Measurements from ENCODE around the gene KLF6. TPM values are rescaled to one million over a fixed set of nuclear protein-coding genes. Genes with fewer than 3 reads are reported as not detected.

The KLF6 gene
- total and polyA plus RNA-seq, 2 experiments from 2014 or later: 19.6 to 35.4 TPM

DNA sequence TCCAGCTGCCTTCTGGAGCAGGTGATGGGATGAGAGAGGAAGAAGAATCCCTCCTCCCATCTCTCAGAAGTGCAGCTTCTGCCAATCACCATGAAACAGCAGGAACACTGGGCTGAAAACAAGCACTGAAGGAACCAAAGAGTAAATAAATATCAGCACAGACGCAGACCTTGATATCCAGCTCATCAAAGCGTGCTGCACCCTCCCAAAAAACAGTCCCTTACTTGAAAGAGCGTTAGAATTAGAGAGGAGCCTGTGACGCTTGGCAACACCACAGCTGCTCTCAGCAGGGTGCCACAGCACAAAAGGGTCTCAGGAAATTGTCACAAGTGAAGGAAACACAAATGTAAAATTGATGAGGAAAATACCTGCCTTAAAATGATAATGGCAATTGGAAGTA lies 39.5 kb downstream of the KLF6 start:
- H2AFZ ChIP-seq: no peak overlapping the region
- no peaks in the 10 kb centered on the region for H3K27me3 ChIP-seq (ENCODE audit: insufficient read depth)
- ATAC-seq (no peak), DNase-seq (ENCODE audit: low spot score) (peak; percentile 33)
- H3K4me3 Mint-ChIP-seq: no peak overlapping the region
- H3K4me1 ChIP-seq (ENCODE audit: insufficient read depth): peaks cover 8% of the 10 kb centered on the region
- H3K9me3 Mint-ChIP-seq: peaks cover 7% of the 10 kb centered on the region; the same call in 2 of the 3 replicates
- H3K27ac ChIP-seq (ENCODE audit: low read depth): no peak overlapping the region
- H3K4me2 ChIP-seq: 0 out of 2 replicates have a peak overlapping the region, but pooled peaks have one; percentile 24
- H3K4me3 ChIP-seq: no peak overlapping the region
- no peaks in the 10 kb centered on the region for H3K79me2 ChIP-seq (replicated peaks; ENCODE audit: insufficient read depth)
- H3K27me3 Mint-ChIP-seq (ENCODE audit: insufficient read depth, low read depth, poor library complexity): peaks cover 6% of the 10 kb centered on the region
- no peaks in the 10 kb centered on the region for H4K20me1 ChIP-seq (replicated peaks; ENCODE audit: insufficient read depth)
- peaks cover 15% of the 10 kb centered on the region for H3K4me1 Mint-ChIP-seq
- peaks cover 4% of the 10 kb centered on the region; the same call in 1 of the 3 replicates for H3K36me3 Mint-ChIP-seq (ENCODE audit: low read depth)
- no peaks in the 10 kb centered on the region for H3F3A ChIP-seq (replicated peaks; ENCODE audit: low read depth)
- H3K9me2 ChIP-seq (ENCODE audit: insufficient read depth): peaks cover 6% of the 10 kb centered on the region; the same call in 1 of the 2 replicates
- TF ChIP-seq, protein P1, sequence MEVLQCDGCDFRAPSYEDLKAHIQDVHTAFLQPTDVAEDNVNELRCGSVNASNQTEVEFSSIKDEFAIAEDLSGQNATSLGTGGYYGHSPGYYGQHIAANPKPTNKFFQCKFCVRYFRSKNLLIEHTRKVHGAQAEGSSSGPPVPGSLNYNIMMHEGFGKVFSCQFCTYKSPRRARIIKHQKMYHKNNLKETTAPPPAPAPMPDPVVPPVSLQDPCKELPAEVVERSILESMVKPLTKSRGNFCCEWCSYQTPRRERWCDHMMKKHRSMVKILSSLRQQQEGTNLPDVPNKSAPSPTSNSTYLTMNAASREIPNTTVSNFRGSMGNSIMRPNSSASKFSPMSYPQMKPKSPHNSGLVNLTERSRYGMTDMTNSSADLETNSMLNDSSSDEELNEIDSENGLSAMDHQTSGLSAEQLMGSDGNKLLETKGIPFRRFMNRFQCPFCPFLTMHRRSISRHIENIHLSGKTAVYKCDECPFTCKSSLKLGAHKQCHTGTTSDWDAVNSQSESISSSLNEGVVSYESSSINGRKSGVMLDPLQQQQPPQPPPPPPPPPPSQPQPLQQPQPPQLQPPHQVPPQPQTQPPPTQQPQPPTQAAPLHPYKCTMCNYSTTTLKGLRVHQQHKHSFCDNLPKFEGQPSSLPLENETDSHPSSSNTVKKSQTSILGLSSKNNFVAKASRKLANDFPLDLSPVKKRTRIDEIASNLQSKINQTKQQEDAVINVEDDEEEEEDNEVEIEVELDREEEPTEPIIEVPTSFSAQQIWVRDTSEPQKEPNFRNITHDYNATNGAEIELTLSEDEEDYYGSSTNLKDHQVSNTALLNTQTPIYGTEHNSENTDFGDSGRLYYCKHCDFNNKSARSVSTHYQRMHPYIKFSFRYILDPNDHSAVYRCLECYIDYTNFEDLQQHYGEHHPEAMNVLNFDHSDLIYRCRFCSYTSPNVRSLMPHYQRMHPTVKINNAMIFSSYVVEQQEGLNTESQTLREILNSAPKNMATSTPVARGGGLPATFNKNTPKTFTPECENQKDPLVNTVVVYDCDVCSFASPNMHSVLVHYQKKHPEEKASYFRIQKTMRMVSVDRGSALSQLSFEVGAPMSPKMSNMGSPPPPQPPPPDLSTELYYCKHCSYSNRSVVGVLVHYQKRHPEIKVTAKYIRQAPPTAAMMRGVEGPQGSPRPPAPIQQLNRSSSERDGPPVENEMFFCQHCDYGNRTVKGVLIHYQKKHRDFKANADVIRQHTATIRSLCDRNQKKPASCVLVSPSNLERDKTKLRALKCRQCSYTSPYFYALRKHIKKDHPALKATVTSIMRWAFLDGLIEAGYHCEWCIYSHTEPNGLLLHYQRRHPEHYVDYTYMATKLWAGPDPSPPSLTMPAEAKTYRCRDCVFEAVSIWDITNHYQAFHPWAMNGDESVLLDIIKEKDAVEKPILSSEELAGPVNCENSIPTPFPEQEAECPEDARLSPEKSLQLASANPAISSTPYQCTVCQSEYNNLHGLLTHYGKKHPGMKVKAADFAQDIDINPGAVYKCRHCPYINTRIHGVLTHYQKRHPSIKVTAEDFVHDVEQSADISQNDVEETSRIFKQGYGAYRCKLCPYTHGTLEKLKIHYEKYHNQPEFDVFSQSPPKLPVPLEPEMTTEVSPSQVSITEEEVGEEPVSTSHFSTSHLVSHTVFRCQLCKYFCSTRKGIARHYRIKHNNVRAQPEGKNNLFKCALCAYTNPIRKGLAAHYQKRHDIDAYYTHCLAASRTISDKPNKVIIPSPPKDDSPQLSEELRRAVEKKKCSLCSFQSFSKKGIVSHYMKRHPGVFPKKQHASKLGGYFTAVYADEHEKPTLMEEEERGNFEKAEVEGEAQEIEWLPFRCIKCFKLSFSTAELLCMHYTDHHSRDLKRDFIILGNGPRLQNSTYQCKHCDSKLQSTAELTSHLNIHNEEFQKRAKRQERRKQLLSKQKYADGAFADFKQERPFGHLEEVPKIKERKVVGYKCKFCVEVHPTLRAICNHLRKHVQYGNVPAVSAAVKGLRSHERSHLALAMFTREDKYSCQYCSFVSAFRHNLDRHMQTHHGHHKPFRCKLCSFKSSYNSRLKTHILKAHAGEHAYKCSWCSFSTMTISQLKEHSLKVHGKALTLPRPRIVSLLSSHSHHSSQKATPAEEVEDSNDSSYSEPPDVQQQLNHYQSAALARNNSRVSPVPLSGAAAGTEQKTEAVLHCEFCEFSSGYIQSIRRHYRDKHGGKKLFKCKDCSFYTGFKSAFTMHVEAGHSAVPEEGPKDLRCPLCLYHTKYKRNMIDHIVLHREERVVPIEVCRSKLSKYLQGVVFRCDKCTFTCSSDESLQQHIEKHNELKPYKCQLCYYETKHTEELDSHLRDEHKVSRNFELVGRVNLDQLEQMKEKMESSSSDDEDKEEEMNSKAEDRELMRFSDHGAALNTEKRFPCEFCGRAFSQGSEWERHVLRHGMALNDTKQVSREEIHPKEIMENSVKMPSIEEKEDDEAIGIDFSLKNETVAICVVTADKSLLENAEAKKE (CRISPR knock-in tag; IDR thresholded peaks at IDR 0.05): no peak
- TF ChIP-seq ZNF114 (CRISPR knock-in tag; IDR thresholded peaks at IDR 0.05) (no peak), ZNF331 (CRISPR knock-in tag; IDR thresholded peaks at IDR 0.05; ENCODE audit: low read depth) (no peak), ETS1 (IDR thresholded peaks at IDR 0.05) (no peak), POLR2AphosphoS5 (IDR thresholded peaks at IDR 0.05; ENCODE audit: low read depth) (no peak), STAT1 (IDR thresholded peaks at IDR 0.05; ENCODE audit: unreplicated experiment) (no peak), NANOG (IDR thresholded peaks at IDR 0.05; ENCODE audit: borderline replicate concordance) (no peak), CREB1 (CRISPR knock-in tag; IDR thresholded peaks at IDR 0.05; ENCODE audit: low read depth) (no peak), JUNB (IDR thresholded peaks at IDR 0.05; ENCODE audit: unreplicated experiment) (no peak), EZH2phosphoT487 (IDR thresholded peaks at IDR 0.05; ENCODE audit: unreplicated experiment) (no peak), EZH2 (IDR thresholded peaks at IDR 0.05; ENCODE audit: low read depth, unreplicated experiment) (no peak)
- TF ChIP-seq, protein P2, sequence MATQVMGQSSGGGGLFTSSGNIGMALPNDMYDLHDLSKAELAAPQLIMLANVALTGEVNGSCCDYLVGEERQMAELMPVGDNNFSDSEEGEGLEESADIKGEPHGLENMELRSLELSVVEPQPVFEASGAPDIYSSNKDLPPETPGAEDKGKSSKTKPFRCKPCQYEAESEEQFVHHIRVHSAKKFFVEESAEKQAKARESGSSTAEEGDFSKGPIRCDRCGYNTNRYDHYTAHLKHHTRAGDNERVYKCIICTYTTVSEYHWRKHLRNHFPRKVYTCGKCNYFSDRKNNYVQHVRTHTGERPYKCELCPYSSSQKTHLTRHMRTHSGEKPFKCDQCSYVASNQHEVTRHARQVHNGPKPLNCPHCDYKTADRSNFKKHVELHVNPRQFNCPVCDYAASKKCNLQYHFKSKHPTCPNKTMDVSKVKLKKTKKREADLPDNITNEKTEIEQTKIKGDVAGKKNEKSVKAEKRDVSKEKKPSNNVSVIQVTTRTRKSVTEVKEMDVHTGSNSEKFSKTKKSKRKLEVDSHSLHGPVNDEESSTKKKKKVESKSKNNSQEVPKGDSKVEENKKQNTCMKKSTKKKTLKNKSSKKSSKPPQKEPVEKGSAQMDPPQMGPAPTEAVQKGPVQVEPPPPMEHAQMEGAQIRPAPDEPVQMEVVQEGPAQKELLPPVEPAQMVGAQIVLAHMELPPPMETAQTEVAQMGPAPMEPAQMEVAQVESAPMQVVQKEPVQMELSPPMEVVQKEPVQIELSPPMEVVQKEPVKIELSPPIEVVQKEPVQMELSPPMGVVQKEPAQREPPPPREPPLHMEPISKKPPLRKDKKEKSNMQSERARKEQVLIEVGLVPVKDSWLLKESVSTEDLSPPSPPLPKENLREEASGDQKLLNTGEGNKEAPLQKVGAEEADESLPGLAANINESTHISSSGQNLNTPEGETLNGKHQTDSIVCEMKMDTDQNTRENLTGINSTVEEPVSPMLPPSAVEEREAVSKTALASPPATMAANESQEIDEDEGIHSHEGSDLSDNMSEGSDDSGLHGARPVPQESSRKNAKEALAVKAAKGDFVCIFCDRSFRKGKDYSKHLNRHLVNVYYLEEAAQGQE (IDR thresholded peaks at IDR 0.05; ENCODE audit: unreplicated experiment): no peak
- TF ChIP-seq, protein P3, sequence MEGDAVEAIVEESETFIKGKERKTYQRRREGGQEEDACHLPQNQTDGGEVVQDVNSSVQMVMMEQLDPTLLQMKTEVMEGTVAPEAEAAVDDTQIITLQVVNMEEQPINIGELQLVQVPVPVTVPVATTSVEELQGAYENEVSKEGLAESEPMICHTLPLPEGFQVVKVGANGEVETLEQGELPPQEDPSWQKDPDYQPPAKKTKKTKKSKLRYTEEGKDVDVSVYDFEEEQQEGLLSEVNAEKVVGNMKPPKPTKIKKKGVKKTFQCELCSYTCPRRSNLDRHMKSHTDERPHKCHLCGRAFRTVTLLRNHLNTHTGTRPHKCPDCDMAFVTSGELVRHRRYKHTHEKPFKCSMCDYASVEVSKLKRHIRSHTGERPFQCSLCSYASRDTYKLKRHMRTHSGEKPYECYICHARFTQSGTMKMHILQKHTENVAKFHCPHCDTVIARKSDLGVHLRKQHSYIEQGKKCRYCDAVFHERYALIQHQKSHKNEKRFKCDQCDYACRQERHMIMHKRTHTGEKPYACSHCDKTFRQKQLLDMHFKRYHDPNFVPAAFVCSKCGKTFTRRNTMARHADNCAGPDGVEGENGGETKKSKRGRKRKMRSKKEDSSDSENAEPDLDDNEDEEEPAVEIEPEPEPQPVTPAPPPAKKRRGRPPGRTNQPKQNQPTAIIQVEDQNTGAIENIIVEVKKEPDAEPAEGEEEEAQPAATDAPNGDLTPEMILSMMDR (conservative IDR thresholded peaks at IDR 0.05; ENCODE audit: low read depth in 2 of 2): no peak
- no peak overlapping the region for H3K27ac Mint-ChIP-seq
- H3K36me3 ChIP-seq (ENCODE audit: insufficient read depth): no peaks in the 10 kb centered on the region
